Muscle of arm (tissue), 12 donors: ENCODE data around the gene SRCIN1. TPM values are rescaled to one million over a fixed set of nuclear protein-coding genes. Genes with fewer than 3 reads are reported as not detected.
"Not testable (repeated sequence)": the region's sequence is repeated elsewhere in the genome, so short reads cannot be mapped to it uniquely, and the experiment has no call there.

Experiments
- DNase-seq: peaks from one replicate; pipeline ENCODE4 v3.0.0-alpha.2; 2013
- polyA plus RNA-seq, 12 donors: library from polyadenylated mRNA; unstranded; fragments of 120-200 nt; gene quantifications; one replicate each; pipeline ENCODE4 v1.2.1, GENCODE V29; 2013; ENCODE audit not compliant: insufficient read length in 12 of 12

Gene SRCIN1
- polyA plus RNA-seq, 12 donors: 0.69 to 18.7 (median 0.90) TPM; not detected in 1

DNA sequence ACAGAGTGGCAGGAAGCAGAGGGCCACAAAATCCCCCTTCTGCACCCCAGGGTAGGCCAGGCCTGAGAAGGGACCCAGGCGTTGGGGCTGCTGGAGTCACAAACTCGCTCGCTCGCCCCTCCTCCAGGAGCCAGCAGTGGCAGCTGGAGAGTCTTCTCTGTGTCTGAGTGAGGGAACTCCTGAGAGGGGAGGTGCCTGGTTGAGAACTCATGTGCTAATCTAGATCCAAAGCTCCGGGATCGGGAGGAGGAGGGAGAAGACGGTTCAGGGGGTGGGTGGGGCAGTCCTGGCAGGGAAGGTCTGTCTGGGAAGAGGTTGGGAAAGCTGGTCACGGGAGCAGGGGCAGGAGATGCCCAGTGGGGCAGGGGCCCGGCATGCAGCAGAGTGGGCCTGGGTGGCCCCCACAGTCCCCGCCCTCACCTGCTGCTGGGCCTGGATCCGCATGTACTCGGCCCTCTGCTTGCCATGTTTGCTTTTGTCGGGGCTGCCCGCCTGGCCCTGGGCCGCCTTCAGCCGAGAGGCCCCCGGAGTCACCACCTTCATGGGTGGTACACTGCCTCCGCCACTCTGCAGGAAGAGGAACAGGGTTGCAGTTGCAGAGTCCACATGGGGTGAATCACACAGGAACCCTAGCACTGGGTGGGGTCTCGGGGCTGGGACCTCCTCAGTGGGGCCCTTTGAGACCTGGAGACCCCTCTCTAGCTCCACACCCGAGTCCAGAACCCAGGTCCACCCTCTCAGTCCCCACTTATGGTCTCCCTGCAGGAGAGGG lies 62.2 kb downstream of the SRCIN1 start:
- DNase-seq: no peak

DNA sequence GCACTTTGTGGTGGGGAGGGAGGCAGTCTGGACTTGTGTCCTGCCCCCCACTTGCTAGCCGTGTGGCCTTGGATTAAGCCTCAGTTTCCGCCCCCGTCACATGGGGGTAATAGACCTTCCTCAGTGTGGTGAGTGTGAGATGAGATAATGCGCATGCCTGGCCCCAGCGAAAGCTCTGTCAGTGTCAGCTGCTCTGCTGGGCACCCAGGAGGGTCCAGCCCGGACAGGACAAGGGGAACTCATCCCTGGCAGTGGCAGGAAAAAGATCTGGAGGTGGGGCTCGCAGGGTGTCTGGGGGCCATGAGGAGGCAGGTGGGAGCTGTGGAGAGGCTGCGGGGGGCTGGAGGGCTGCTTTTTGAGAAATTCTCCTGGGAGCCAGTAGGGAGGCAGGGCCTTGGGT lies 63.5 kb downstream of the SRCIN1 start:
- no peak for DNase-seq

DNA sequence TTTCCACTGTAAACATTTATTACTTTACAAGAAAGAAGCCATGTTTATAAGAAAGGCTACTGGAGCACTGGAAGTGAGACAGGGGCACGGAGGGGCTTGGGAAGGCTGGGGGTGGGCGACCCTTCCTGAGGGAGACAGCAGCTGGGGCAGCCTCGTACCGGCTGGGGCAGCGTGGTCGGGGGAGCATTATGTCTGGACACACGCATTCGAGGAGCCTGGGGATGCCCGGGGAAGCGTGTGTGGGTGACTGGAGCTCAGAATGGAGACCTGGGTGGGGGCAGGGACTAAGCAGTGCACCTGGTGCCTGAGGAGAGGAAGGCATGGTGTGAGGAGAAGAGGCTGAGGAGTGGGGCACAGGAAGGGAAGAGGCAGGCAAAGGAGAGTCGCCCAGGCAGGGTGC lies 64.5 kb downstream of the SRCIN1 start:
- no peak for DNase-seq

DNA sequence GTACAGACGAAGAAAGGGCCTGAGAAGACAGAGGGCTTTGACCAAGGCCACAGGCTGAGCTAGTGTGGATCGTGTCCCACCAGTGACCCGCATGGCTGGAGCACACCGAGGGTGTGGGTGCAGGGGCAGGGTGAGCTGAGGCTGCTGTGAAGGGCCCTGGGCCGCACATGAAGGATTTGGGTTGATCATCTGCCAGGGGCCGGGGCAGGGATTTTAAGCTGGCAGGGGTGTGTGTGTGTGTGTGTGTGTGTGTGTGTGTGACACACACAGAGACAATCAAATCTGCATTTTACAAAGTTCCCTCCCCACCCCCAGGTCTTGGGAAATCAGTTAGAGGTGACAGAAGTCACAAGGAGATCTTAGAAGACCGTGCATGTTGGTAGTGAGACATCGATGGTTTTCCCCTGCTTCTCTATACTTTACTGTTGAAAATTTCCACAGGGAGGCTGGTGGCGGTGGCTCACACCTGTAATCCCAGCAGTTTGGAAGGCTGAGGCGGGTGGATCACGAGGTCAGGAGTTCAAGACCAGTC lies 65.2 kb downstream of the SRCIN1 start:
- no peak for DNase-seq

DNA sequence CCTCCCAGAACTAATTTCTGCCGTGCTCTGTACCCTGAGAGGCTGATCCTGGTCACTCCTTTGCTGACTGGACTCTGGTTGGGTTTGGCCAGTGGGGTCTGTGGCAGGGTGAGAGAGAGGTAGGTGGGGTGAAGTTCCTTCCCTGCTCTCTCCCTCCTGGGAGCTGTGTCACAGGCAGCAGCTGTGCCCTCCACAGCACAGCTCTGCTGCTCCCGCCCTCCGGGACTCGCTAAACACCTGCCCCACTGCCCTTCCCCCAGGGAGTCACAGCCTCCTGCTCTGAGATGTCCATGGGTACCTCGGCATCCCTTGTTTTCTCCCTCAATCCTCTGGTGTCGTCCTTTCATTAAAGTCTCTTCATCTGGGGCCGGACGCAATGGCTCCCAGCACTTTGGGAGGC lies 66.4 kb downstream of the SRCIN1 start:
- no peak for DNase-seq

DNA sequence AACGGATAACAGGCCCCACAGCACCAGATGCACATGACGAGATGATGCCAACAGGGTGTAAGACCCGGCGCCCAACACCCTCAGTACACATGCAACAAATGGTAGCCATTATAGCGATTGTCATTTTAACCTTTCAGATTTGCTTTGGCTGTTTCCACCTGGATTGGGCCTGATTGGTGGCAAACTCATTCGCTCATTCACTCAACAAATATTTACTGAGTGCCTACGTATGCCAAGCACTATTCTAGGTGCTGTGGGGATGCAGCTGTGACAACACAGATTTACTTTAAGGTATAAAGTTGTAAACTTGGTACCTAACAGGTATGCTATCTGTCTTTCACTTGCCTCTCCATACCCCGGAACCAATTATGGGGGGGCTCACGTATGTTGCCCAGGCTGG lies 66.8 kb downstream of the SRCIN1 start:
- DNase-seq: no peak

DNA sequence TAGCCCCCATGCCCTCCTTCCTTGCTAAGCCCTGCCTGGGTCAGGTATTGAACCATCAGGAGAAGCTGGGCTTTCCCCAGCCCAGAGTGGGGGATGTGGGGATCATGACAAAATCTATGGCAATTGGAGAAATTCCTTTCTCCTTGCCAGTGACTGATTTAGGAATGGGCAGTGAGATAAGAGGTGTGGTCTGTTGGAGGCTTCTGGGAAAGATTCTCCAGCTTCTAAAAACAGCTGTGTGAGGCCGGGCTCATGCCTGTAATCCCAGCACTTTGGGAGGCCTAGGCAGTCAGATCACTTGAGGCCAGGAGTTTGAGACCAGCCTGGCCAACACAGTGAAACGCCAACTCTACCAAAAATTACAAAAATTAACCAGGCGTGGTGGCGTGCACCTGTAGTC lies 69.1 kb downstream of the SRCIN1 start:
- no peak for DNase-seq

DNA sequence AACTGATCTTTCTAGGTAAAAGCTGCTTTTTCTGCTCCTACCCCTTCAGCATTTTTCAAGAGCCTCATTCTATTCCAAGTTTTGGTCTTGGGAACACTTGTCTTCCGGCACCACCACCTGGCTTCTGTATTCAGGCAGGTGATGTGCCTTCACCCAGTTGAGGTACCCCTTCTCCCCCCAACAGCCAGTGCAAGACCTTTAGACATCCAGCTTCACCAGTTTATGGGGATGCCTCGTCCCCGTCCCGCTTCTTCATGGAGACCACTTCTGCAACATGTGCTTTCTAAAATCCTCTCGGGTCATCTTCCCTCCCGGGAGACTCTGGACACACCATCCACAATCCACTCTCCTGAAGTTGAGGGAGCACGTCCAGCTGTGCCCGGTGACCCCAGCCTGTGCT lies 69.9 kb downstream of the SRCIN1 start:
- no peak for DNase-seq

DNA sequence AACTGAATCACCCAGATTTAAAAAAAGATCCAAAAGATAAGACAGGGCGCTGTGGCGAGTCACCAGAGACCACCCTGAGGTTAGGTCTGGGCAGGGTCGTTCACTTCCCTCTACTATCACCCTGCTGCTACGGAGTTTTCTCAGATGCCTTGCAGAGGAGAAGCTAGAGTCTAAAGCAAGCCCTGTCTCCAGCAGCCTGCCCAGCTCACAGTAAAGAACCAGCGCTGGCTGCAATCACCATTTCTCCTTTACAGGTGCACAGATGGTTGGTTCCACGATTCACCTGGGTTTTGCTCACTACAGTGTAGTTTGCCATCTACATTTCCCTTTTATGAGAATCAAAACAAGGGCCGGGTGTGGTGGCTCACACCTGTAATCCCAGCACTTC lies 71.3 kb downstream of the SRCIN1 start:
- no peak for DNase-seq

DNA sequence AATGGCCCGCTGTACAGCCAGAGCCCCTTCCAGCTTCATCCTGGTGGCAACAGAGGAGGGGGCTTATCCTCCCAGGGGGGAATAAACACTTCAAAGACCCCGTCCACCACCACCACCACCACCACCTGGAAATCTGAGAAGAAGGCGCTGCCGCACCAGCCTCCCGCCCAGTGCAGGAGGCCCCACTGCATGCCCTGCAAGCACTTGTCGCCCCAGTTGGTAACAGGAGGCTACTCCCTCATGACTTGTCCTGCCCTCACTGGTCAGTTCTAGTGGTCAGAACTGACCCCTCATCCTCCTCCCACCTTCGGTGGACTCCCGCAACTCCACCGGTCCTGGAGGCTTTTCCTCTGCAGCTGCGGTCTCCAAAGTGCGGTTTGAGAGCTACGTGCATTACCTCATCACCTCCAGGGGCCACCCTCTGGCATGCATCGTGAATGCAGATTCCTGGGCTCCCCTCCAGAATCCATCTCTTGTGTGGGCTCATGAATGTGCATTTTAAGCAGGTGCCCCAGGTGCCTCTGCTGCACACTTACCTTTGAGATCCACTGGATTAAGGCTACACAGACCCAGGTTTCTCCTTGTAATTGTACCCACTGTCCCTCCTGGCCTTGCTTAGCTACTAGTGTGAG lies 71.8 kb downstream of the SRCIN1 start:
- no peak for DNase-seq

DNA sequence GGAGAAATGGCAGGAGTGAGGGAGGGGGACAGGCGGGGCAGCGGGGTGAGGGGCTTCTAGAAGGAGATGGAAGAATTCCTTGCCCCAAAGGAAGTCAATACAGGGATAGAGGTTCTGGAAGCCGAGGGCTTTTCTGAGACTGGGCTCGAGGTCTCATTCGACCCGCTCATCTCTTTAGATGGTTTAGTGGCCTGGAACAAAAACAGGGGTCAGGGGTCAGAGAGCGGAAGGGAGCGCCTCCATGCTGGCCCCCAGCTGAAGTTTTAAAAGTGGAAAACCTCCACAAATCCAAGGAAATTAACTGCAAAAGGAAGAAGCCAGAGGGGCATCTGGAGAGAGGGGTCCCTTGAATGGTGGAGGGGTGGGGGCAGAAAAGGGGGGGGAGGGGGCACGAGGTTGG lies 72.5 kb downstream of the SRCIN1 start:
- no peak for DNase-seq

DNA sequence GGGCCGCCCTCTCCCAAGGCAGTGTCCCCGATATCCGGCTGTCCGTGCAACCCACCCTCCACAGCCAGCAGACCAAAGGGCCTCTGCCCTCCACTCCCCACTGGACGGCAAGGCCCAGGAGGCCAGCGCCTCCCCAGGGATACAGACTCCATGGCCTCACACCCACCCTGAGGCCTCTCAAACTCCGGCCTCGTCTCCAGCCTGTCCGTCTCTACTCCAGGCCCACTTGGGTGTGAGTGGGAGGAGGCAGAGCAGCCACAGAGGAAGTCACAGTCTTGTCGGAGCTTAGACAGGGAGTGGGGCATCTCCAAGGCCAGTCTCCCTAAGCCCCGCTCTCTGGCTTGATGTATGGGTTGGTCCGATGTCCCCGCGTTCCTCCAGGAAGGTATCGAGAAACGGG lies 73.3 kb downstream of the SRCIN1 start:
- no peak for DNase-seq

DNA sequence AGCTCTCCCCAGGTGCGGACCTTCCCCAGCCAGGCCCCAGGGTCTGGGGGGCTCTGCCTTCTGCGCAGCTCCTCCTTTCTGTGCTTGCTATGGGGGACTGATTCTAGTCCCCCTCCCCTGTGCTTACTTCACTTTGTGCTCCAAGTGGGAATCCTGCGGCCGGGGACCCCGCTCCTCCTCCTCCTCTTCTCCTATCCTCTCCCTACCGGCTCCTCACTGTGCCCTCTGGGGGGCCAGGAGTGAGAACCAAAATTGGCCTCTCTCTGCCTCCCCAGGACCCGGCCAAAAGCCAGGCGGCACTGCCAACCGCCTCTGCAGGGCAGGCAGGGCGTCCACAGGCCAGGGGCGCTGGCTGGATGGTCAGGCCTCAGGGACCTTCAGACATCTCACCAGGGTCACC lies 74.0 kb downstream of the SRCIN1 start:
- not testable (repeated sequence) for DNase-seq

DNA sequence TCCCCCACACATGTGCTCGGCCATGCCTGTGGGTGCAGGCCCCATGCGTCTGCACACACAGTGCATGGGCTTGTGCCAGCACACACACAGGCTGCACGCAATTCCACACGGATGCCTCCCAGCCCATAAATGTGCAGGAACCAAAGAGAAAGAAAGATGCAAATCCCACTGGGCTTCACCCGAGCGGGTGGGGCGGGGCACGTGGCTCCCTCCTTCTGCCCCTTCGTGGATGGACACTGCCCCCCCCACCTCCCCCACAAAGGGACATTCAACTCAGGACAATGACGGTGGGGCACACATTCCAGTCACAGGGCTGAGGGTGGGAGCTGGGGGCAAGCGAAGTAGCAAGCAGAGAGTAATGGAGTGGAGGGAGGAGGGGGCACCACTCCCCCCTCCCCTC lies 74.9 kb downstream of the SRCIN1 start:
- not testable (repeated sequence) for DNase-seq

DNA sequence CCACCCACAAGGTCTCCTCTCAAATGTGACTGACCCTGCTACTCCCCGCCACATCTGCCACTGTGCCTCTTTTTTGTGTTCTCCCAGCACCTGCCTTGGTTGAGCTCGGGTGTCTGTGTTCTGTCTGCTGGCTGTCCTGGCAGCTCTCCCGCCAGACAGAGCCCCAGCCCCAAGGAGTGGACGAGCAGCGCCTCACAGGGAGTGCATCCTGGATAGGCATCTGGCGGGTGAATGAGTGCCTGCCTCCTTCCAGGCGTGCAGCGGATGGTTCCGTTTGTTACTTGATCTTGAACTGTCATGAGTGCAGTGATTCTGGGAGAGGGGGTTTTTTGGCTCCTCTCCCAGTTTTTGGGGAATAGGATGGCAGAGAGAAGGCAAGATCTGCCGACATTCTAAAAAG lies 77.6 kb downstream of the SRCIN1 start:
- DNase-seq: not testable (repeated sequence)

DNA sequence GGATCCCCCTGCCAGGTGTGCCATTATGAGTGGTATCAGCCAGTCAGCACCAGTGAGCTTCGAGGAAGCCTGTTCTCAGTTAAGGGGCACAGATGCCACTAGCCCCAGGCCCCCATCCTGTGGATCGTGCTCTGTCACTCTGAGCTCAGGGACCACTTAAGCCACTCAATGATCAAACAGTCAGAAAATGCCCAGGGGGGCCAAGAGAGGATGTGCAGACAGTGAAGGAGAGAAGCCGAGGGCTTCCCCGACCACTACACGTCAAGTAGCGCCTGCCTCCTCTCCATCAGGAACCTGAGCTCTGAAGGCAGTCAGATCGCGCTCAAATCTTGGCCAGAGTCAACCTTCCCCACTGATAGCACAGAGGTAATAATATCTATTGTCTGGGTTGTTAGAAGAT lies 79.2 kb downstream of the SRCIN1 start:
- not testable (repeated sequence) for DNase-seq

DNA sequence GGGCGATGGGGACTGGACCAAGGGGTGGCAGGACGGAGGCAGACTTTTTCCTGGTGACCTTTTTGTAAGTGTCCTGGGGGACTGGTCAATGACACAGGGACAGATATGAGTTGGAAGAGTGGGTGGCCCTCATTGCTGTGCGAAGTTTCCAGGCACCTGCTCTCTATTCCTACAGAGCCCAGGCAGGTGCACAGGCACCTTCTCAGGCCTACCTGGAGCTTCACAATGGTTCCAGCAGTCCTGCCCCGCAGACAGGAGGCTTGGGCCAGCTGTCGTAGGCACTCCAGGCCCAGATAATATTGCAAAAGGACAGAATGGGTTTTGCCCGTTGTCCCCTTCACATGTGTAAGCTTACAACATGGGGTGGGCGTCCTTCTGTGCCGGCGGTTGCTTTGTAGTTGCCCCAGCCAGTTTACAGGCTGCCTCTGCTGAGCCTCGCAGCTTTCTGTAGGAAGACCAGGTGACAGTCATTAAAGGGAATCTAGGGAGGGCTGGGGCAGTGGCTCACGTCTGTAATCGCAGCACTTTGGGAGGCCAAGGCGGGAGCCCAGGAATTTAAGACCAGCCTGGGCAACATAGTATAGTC lies 93.2 kb downstream of the SRCIN1 start:
- no peak for DNase-seq

DNA sequence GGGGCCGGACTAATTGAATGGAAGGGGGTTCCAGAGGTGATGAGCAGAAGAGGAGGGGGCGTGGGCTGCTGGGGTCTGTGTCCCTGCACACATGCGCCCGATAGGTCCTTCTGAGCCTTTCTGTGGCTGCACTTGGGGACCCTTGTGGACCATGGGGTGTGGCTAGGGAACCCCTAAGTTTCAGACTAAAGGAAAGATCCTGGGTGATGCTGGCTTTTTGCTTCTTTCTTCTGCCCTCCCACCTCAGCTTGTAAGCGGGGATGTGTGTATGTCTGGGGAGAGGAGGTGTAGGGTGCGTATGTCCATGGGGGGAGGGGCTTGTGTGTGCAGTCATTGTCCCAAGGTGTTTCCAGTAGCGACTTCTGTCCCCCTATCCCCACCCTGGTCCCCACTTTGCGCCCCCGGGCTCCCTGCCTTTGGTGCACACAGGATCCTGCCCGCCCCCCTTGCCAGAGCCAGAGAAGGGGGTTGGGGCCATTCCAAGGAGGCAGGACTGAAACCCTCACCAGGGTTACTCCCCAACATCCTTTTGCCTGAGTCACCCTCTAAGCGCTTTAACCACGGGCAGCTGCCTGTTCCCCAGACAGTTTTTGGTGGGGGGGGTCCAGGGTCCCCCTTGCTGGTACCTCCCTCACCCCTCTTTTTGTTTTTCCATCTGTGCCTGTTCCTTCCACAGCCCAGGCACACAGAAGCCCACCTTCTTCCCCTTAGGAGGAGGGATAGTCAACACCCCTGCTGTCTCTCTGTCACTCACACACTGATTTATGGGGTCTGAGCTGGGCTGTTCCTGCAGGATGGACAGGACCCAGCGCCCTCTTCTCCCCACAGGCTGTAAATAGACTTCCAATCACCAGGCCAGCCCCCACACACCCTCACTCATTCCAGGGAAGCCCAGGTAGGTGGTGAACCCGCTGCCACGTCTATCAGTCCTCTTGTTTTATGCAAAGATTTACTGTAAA lies 94.3 kb downstream of the SRCIN1 start:
- no peak for DNase-seq

DNA sequence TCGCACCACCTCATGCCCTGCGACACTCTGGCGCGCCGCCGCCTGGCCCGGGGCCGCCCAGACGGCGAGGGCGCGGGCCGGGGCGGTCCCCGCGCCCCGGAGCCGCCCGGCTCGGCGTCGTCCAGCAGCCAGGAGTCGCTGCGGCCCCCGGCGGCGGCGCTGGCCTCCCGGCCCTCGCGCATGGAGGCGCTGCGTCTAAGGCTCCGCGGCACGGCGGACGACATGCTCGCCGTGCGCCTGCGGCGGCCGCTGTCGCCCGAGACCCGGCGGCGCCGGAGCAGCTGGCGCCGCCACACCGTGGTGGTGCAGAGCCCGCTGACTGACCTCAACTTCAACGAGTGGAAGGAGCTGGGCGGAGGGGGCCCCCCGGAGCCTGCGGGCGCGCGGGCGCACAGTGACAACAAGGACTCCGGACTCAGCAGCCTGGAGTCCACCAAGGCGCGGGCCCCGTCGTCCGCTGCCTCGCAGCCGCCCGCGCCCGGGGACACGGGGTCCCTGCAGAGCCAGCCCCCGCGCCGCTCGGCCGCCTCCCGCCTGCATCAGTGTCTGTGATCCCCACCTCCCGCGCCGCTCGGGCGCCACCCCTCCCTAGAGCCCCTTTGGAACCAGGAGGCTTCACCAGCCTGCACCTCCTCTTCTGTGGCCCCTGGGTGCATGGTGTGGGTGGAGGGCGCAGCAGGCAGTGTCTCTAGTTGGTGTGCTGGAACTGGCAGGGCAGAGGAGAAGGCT lies 95.2 kb downstream of the SRCIN1 start:
- no peak for DNase-seq

DNA sequence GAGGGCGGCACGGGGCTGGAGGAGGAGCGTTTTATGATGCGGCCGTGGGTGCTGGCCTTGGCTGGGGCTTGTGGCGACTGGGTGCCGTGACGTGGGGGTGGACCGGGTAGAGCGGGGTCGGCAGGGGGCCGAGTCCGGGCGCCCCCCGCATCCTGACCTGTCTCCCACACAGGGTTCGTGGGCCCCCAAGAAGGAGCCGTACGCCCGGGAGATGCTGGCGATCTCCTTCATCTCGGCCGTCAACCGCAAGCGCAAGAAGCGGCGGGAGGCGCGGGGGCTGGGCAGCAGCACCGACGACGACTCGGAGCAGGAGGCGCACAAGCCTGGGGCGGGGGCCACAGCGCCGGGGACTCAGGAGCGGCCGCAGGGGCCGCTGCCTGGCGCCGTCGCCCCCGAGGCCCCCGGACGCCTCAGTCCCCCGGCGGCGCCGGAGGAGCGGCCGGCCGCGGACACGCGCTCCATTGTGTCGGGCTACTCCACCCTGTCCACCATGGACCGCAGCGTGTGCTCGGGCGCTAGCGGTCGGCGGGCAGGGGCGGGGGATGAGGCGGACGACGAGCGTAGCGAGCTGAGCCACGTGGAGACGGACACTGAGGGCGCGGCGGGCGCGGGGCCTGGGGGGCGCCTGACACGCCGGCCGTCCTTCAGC lies 95.9 kb downstream of the SRCIN1 start:
- DNase-seq: no peak
